Activated T-cell treated with anti-CD3 and anti-CD28 coated beads for 1 hour (primary cell): Measurements from ENCODE around the gene RGS11.
A peak's percentile ranks its signal among the peaks of the same experiment; 100 is the strongest.

Experiments used
- DNase-seq: peaks from one replicate; pipeline ENCODE4 v3.0.0-alpha.2; 2020; ENCODE audit warnings: low read depth

Gene RGS11

DNA sequence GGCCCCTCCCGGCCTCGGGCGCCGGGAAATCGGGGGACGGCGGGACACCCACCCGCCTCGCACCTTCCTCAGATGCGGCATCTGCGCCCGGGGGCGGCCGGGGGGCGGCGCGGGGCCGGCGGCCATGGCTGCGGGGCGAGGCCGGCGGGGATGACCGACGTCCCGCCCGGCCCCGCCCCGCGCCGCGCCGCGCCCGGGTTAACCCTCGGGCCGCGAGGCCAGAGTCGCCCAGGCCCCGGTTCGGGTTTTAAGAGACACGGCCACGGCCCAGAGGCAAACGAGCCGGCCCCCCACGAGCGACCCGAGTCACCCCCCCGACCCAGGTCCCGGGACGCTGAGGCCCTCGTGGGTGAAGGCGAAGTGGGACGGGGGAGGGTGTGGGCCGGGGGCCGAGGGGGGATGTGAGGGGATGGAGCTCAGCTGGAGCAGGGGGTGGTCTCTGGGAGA, at the start of gene RGS11:
TSS of gene RGS11 (minus strand) at position 159 of the 447 bp plus-strand sequence. CDS start at position 126, 33 bp downstream.
- DNase-seq, result no peak

DNA sequence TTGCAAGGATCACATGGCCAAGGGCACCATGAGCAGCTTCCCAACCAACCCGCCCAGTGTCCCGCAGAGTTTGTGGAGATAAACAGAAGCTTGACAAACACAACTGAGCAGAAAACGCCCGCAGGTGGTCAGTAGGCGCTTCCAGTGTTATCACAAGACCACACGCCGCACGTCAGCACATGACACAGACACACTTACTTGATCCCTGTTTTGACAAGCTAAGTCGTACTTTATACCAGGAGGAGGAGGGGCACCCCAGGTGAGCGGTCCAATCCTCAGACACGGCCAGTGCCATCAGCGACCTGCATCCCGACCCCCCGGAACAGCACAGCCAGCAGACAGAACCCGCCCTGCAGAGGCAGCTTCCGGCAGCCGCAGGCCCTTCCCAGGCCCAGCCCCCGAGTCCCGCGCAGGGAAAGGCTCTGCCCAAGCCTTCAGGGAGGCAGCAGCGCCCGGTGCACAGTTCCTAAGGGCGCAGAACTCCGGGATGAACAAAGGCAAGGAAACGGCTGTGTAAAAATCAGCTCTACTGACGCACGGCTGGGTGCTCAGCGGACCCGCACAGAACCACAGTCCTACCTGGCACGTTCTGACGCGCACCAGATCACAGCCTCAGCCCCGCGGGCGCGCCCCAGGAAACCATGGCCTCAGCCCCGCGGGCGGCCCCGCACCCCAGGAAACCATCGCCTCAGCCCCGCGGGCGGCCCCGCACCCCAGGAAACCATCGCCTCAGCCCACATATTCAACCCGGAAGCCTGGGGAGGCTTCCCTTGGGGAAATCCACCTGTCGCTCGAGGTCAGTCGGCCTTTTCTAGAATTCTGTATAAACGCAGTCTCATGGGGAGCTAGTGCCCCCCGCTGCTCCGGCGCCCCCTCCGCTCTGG, 48.9 kb upstream of the RGS11 start:
- DNase-seq, result peak; percentile 43

DNA sequence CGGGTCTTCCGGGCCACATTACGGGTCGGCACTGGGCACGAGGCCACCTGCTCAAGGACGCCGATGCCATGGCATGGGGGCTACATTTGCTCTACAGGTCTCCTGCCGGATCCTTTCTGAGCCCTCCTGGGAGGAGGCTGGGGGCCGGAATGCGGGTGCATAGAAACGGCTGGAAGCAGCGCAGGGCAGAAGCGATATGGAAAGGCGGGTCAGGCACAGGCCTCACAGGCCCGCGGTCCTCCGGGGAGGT, 48.4 kb upstream of the RGS11 start:
- DNase-seq, result no peak

DNA sequence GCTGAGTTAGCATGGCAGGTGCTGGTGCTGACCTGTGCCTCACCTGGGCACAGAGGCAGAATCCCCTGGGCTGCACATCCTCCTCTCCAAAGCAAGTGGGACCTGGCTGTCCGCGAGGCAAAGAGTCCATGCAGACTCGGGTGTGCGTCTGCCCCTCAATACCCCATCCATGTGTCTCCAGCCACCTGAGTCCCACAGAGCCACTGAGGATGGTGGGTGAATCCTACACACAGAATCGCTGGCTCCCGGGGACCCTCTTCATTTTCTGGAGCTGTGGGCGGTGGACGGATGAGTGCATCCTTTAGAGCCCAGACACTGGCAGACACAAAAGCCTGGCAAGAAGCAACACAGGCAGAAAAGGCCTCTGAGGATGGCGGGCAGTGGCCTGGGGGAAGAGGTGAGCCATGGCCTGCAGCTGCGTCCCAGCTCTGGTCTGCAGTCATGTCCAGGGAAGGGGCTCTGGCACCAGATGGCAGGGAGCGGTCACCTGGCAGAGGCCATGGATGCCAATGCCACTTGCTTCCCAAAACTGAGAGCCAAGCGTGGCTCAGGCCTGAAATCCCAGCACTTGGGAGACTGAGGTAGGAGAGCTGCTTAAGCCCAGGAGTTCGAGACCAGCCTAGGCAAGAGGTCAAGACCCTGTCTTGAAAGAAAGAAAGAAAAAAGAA, 46.9 kb upstream of the RGS11 start:
- DNase-seq, result no peak

DNA sequence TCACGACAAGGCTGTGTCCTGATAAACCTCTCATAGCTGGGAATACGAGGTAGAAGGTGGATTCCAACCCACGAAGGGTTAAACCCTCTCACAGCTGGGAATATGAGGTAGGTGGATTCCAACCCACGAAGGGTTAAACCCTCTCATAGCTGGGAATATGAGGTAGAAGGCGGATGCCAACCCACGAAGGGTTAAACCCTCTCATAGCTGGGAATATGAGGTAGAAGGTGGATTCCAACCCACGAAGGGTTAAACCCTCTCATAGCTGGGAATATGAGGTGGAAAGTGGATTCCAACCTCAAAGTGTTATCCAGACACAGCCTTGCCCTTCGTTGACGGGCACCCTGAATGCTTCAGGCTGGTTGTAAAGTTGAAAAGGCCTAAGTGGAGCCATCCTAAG, 45.8 kb upstream of the RGS11 start:
- no peak for DNase-seq

DNA sequence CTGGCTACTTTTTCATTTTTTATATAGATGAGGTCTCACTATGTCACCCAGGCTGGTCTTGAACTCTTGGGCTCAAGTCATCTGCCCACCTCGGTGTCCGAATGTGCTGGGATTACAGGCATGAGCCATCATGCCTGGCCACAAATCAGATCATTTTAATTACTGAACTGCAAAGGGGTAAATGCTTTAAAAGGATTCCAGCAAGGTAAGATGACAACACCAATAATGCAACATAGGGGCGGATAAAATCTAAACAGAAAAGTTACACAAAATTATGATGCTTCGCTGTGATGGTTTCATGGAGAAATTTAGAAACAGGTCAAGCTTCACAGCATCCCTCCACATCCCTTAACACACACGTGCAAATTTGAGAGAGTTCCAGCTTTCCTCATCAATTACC, 44.5 kb upstream of the RGS11 start:
- no peak for DNase-seq

DNA sequence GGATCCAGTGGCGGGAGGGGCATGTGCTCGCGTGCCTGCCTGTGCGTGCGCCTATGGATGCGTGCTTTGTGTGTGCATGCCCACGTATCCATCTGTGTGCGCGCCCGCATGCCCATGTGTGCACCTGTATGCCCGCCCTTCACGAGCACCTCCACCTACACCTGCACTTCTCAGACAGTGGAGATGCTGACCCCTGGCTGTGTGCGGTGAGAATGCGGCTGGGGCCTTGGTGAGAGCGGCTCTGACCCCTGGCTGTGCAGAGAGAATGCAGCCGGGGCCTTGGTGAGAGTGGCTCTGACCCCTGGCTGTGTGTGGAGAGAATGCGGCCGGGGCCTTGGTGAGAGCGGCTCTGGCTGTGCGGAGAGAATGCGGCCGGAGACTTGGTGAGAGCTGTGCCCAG, 42.9 kb upstream of the RGS11 start:
- DNase-seq, result no peak

DNA sequence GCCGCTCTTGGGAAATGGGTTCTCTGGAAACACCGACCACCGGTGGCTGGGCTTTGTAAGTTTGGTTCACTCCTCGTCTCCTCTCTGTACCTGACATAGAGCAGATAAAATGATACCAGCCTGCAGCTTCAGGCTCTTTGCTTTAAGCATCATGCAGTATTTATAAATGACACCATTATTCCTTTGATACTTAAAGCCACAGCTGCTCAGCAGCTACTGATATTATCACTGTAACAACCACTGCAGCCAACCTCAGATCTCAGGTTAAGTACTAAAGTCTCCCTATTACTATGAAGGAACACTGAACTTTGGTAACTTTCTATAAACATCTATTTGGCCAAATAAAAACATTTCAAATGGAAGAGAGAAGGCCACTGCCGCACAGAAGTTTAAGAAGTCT, 41.8 kb upstream of the RGS11 start:
- DNase-seq, result no peak

DNA sequence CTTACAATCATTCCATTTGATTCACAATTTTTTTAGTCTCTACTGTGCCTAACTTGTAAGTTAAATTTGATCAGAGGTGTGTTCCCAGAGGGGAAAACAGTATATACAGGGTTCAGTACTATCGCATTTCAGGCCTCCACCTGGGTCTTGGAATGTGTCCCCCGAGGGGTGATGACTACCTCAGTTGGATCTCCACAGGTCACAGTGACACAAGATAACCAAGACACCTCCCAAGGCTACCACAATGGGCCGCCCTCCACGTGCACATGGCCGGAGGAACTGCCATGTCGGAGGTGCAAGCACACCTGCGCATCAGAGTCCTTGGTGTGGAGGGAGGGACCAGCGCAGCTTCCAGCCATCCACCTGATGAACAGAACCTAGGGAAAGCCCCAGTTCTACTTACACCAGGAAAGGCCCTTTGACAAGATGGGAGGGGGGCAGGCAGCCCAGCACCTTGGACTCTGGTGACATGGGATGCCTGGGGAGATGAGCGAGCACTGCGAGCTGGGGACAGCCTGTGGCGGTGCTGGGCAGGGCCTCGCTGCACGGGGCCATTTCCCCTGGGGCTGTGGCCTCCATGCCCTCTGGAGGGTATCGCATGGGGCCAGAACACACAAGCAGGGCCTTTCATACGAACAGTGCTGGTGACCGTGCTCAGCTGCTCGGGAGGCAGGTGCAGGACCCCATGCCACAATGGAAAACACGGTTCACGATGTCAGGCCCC, 41.2 kb upstream of the RGS11 start:
- DNase-seq, result no peak

DNA sequence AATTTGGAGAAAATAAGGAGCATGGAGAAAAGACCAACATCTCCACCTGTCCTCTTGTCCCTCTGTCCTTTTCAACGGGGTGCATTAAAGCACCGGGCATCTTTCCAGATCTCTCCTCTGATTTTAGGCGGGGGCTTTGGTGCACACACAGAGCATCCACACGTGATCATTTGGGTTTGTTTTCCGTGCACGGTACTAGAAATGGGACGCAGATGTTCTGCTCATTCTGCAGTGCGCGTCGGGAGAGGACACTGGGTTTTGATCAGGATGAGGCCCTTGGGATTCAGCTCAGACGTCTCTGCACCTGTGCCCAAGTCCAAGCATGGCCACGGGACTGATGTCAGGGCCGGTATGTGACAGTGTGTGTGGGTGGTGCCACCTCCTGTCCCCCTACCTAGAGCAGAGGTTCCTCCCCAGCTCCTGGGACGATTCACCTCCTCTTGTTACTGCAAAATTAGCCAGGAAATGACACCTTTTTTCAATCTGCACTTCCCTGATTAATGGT, 39.1 kb upstream of the RGS11 start:
- DNase-seq, result no peak

DNA sequence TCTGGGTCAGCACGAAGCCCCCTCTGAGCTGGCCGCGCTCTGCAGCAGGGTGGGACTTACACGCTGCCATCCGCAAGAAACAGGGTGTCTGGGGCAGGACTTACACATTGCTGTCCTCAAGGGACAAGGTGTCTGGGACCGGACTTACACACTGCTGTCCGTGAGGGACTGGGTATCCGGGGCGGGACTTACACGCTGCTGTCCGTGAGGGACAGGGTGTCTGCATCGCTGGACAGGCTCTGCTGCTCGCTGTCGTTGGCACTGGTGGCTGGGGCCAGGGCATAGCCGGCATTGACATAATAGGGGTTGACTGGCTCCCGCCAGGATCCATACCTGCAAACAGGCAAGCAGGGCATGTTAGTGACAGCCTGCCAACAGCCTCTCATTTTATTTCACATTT, 38.6 kb upstream of the RGS11 start:
- no peak for DNase-seq

DNA sequence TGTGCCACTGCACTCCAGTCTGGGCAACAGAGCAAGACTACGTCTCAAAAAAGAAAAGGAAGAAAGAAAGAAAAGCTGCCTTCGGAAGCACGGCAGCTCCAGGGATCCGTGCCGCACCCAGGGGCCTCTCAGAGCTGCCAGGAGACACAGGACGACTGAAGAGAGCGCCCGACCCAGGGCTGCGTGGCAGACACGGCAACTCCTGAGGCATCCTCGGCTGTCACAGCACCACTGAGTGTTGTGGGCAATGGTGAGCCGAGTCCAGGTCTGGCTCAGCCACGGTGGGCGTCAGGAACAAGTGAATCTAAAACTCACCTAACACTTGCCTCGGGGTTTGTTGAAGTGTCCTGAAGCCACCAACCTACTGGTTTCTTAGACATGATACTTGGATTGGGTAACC, 36.0 kb upstream of the RGS11 start:
- DNase-seq, result no peak

DNA sequence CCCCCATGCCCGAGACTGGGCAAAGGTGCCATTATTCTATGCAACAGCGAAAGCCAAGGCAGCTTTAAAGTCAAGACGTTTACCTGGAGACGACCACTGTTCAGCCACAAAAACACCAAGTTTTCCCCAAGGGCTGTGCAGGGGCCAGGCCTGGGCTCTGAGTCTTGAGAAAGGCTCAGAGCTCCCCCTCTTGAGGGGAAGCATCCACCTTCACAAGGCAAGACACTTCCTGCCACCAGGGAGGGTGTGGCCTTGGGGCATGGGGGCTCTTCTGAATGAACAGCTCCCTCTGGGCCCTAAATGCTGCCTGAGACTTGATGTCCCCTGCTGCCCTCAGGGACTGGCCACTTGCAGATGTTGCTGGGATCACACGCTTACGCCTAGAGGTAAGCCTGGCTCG, 33.7 kb upstream of the RGS11 start:
- DNase-seq, result no peak

DNA sequence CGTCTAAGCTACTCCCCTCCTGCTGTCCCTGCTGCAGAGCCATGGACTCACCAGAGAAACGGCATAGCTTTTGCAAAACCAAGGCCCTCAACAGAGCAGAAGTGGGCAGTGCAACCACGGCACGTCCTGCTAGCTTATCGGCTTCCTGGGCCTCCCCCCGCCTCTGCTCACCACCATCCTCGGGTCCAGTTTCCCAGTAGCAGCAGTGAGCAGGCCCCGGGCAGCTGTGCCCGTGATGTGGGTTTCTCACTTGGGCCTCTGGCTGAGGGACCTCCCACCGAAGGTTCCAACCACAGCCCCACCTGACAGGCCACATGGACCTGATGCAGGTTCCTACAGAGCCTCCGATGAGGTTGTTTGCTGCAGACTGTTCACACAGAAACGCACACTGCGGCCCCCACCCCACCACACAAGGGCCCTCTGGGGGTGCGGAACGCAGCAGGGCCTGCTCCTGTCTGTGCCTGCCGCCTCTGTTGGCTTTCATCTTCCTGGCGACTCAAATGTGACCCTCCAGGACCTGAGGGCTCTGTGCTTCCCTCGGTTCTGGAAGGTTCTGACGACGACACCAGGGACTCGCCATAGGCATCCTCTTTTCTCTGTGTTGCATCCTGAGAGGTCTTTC, 32.1 kb upstream of the RGS11 start:
- no peak for DNase-seq

DNA sequence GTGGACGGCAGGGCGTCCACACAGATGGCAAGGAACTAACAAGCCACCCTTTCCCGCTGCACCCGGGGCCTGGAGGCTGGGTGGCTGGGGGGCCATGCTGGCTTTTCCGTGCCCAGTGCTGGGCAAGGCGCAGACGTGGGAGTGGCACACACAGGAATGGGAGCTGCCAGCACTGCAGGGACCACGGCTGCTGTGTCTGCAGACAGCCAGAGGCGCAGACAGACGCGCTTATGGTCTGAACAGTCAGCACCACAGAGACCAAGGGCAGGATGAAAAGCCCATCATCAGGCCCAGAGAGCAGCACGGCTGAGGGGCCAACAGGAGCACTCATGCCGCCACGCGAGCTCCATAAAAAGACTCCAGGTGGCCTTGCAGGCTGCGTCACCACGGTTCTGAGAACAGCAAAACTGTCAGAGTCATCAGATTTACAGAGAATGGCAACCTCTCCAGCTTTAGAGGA, 31.2 kb upstream of the RGS11 start:
- DNase-seq, result no peak

DNA sequence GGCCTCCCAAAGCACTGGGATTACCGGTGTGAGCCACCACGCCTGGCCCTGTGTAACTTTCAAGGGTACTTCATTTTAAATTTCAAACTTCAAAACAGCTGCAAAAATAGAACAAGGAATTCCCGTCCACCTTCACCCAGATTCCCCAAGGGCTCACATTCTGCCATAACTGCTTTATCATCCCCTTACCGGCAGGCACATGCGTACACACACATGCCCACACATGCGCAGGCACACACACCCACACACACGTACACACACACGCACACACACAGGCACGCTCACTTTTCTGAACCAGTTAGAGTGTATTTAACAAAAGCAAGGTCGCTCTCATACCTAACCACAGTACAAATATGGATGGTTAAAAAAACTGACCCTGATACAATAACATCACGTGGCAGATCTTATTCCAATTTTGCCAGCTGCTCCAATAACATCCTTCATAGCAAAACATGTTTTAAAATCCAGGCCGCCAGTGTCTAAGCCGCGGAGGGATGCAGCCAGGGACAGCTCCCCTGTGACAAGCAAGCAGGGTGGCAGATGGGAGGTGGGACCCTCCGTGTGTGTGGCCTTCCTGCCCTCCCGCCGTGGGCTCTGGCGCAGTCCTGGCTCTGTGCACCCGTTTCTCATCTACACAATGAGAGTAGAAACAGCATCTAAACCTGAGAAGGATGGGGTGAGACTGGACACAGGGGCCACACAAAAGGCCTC, 30.3 kb upstream of the RGS11 start:
- DNase-seq, result no peak

DNA sequence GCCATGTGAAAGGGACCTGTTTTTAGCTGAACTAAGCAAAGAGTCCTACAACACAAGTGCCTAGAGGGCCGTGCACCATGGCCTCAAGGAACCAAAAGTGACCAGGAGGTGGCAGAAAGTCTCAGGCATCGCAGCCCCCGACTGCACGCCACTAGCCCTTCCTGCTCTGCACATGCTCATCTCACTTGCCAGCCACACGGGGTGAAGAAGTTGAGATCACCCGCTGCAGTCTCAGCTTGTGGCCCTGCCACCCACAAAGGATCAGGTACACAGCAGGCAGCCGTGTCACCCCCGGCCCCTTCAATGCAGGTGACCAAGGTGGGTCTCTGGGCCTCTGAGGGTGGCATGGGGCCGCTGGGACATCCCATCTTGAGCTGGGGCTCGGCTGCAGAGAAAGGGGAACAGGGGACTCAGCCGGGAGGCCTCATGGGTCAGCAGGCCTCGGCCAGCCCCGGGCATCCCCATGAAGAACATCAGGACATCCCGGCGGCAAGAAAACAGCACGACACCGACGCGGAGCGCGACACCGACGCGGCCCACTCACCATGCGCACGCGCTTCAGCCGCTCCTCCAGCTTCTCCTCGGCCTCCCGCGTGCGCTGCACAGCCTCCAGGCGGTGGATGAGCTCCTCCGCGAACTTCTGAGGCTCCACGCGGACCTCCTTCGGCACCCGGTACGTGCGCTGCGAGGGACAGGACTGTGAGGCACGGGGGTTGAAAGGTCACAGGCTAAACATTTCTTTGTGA, 28.2 kb upstream of the RGS11 start:
- DNase-seq, result no peak

DNA sequence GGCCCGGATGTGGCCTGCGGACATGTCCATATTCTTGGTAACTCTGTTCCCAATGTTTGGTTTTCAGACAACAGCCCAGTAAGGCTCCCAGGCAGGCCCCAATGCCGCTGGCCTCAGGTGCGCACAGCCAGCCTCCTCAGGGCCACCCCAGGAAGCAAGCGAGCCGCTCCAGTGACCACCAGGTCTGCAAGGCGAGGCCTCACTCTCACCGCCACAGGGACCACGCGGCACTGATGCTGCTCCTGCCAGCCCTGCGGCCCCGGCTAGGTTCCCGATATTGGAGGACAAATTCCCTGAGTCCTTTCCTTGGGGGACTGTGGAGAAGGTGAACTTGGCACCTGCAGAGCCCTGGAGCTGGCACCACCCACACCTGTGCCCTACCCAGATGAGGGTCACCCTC, 26.2 kb upstream of the RGS11 start:
- no peak for DNase-seq

DNA sequence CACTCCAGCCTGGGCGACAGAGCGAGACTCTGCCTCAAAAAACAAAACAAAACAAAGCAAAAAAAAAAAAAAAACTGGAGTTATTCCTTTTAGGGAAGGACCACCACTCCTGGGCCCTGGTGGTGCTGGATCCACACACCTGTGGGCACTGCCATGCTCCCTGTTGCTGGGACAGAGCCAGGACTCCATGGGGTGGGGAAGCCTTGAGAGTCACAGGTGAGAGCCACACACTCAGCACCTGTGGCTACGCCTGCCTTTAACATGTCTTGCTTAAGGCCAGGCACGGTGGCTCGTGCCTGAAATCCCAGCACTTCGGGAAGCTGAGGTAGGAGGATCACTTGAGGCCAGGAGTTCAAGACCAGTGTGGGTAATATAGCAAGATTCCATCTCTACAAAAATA, 25.5 kb upstream of the RGS11 start:
- no peak for DNase-seq

DNA sequence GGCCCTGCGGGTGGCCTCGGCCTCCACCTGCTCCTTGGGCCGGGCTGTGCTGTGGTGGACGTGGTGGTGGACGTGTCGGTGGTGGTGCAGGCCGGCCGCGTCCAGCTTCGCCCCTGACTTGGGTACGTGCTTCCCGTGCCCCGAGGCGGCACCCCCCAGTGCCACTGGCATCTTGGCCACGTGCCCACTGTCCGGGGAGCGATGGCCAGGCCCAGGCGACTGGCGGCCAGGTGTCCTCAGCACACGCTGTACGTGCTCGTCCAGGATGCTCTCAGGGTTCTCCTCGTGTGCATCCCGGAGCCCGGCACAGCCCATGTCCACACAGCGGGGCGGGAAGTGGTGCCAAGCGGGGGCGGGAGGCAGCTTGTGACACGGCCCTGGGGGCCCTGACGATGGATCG, 22.1 kb upstream of the RGS11 start:
- no peak for DNase-seq
